ENCODE data around the gene PSTPIP2. TPM values are rescaled to one million over a fixed set of nuclear protein-coding genes. Genes with fewer than 3 reads are reported as not detected.

The PSTPIP2 gene
- total RNA-seq, 1 donor from 2014 or later = 6.2 TPM

GRCh38 chr18:46053368-46054095 lies 18.5 kb downstream of the PSTPIP2 start:
- H3K4me1 Mint-ChIP-seq = no peaks in the 10 kb centered on the region
- TF ChIP-seq, protein P1, sequence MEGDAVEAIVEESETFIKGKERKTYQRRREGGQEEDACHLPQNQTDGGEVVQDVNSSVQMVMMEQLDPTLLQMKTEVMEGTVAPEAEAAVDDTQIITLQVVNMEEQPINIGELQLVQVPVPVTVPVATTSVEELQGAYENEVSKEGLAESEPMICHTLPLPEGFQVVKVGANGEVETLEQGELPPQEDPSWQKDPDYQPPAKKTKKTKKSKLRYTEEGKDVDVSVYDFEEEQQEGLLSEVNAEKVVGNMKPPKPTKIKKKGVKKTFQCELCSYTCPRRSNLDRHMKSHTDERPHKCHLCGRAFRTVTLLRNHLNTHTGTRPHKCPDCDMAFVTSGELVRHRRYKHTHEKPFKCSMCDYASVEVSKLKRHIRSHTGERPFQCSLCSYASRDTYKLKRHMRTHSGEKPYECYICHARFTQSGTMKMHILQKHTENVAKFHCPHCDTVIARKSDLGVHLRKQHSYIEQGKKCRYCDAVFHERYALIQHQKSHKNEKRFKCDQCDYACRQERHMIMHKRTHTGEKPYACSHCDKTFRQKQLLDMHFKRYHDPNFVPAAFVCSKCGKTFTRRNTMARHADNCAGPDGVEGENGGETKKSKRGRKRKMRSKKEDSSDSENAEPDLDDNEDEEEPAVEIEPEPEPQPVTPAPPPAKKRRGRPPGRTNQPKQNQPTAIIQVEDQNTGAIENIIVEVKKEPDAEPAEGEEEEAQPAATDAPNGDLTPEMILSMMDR (IDR thresholded peaks at IDR 0.05) = no peak
- no peak for TF ChIP-seq EZH2phosphoT487 (IDR thresholded peaks at IDR 0.05)

DNA sequence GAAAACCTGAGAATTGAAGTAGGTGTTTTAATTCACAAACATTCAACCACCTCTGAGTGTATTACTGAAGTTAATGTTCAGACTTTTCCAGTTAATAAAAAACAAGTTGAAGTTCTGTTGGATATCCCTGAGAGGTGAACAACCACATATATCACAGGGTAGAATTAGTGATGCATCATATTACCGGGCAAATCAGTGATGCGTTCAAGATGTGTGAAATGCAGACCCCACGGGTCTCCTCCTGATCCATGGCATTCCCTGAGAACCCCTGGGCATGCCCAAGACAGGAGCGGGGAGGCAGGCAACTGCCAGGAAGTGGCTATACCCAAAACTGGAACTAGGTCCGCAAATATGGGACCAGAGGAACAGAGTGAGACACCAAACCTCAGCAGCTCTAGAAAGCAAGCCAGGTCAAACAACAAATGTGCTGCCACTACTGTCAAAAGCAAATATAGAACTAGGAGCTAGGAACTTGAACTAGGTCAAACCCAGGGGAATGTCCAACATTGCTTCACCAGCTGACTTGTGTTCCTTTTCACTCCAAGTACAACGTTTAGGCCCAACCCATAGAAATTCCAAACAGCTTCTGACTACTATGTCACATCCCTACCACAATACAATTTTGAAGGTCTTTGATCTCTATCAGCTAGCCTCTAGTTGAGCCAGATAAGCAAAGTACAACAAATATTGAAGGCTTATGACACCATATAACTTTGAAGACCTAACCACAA lies 20.2 kb downstream of the PSTPIP2 start:
- H3K27ac Mint-ChIP-seq = no peak overlapping the region

More at GRCh38 chr18:46053368-46054095, 18.5 kb downstream of the PSTPIP2 start:
- Mint-ChIP-seq H3K36me3 (no peaks in the 10 kb centered on the region), H3K4me3 (no peak overlapping the region), H3K27ac (no peak overlapping the region), H3K27me3 (ENCODE audit: insufficient read depth, low read depth) (peaks cover 2% of the 10 kb centered on the region), H3K9me3 (no peaks in the 10 kb centered on the region)
- H3K9me3 ChIP-seq (ENCODE audit: low read depth) = no peaks in the 10 kb centered on the region
- no peaks in the 10 kb centered on the region for H4K20me1 ChIP-seq (ENCODE audit: low read depth)
- no peak overlapping the region for H3K4me2 ChIP-seq
- no peaks in the 10 kb centered on the region for H3K79me2 ChIP-seq (ENCODE audit: low read depth)
- no peaks in the 10 kb centered on the region for H3F3A ChIP-seq (ENCODE audit: low read depth)
- no peak overlapping the region for H3K4me3 ChIP-seq
- no peak overlapping the region for H3K9ac ChIP-seq
- H3K27ac ChIP-seq = no peak overlapping the region
- H3K36me3 ChIP-seq = no peaks in the 10 kb centered on the region
- H2AFZ ChIP-seq (replicated peaks) = no peak overlapping the region
- DNase-seq (ENCODE audit: low spot score) = no peak
- no peaks in the 10 kb centered on the region for H3K4me1 ChIP-seq
- H3K27me3 ChIP-seq = no peaks in the 10 kb centered on the region

DNA sequence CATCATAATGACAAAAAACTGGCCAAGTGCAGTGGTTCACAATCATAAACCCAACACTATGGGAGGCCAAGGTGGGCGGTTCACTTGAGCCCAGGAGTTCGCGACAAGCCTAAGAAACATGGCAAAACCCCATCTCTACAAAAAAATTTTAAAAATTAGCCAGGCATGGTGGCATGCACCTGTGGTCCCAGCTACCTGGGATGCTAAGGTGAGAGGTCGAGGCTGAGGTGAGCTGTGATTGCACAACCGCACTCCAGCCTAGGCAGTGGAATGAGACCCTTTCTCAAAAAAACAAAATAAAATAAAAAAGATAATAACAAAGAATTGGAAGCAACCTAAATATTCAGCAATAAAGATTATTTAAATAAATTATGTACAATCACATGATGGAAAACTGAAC lies 21.8 kb downstream of the PSTPIP2 start:
- no peak for DNase-seq (ENCODE audit: low spot score)
- TF ChIP-seq, protein P1 (IDR thresholded peaks at IDR 0.05) = no peak
- TF ChIP-seq EZH2 (IDR thresholded peaks at IDR 0.05) (no peak), EZH2phosphoT487 (IDR thresholded peaks at IDR 0.05) (no peak)
- H3K9me3 Mint-ChIP-seq = no peaks in the 10 kb centered on the region

More for the DNA sequence above, 20.2 kb downstream of the PSTPIP2 start:
- Histone ChIP-seq H3K79me2 (ENCODE audit: low read depth) (no peaks in the 10 kb centered on the region), H3K27ac (no peak overlapping the region), H3K27me3 (no peaks in the 10 kb centered on the region), H3K4me3 (no peak overlapping the region), H3F3A (ENCODE audit: low read depth) (no peaks in the 10 kb centered on the region), H3K36me3 (no peaks in the 10 kb centered on the region), H3K4me2 (no peak overlapping the region), H4K20me1 (ENCODE audit: low read depth) (no peaks in the 10 kb centered on the region), H2AFZ (replicated peaks) (no peak overlapping the region), H3K9ac (no peak overlapping the region), H3K9me3 (ENCODE audit: low read depth) (no peaks in the 10 kb centered on the region), H3K4me1 (no peaks in the 10 kb centered on the region)
- Mint-ChIP-seq H3K27me3 (ENCODE audit: insufficient read depth, low read depth) (peaks cover 2% of the 10 kb centered on the region), H3K4me3 (no peak overlapping the region), H3K4me1 (no peaks in the 10 kb centered on the region), H3K9me3 (no peaks in the 10 kb centered on the region), H3K36me3 (no peaks in the 10 kb centered on the region)
- TF ChIP-seq EZH2phosphoT487 (IDR thresholded peaks at IDR 0.05) = no peak
- no peak for TF ChIP-seq EZH2 (IDR thresholded peaks at IDR 0.05)
- TF ChIP-seq, protein P1 (IDR thresholded peaks at IDR 0.05) = no peak
- DNase-seq (ENCODE audit: low spot score) = no peak

More for the DNA sequence above, 21.8 kb downstream of the PSTPIP2 start:
- Mint-ChIP-seq H3K27me3 (ENCODE audit: insufficient read depth, low read depth) (no peaks in the 10 kb centered on the region), H3K27ac (no peak overlapping the region), H3K4me3 (no peak overlapping the region), H3K4me1 (no peaks in the 10 kb centered on the region), H3K36me3 (no peaks in the 10 kb centered on the region)
- Histone ChIP-seq H3K27ac (no peak overlapping the region), H3K4me2 (no peak overlapping the region), H3K79me2 (ENCODE audit: low read depth) (no peaks in the 10 kb centered on the region), H3K9me3 (ENCODE audit: low read depth) (no peaks in the 10 kb centered on the region), H3K36me3 (no peaks in the 10 kb centered on the region), H2AFZ (replicated peaks) (no peak overlapping the region), H3K4me1 (no peaks in the 10 kb centered on the region), H3K27me3 (no peaks in the 10 kb centered on the region), H3K9ac (no peak overlapping the region), H3K4me3 (no peak overlapping the region), H3F3A (ENCODE audit: low read depth) (no peaks in the 10 kb centered on the region), H4K20me1 (ENCODE audit: low read depth) (no peaks in the 10 kb centered on the region)
